ENCODE measurements around the gene MAP3K12. TPM values are rescaled to one million over a fixed set of nuclear protein-coding genes. Genes with fewer than 3 reads are reported as not detected.
A peak's percentile ranks its signal among the peaks of the same experiment; 100 is the strongest.

MAP3K12 gene
- total RNA-seq, 3 donors from 2014 or later (not counting 1 experiment from before 2014, with no cell fraction given) = 15.3 to 21.8 (median 21.8) TPM

DNA sequence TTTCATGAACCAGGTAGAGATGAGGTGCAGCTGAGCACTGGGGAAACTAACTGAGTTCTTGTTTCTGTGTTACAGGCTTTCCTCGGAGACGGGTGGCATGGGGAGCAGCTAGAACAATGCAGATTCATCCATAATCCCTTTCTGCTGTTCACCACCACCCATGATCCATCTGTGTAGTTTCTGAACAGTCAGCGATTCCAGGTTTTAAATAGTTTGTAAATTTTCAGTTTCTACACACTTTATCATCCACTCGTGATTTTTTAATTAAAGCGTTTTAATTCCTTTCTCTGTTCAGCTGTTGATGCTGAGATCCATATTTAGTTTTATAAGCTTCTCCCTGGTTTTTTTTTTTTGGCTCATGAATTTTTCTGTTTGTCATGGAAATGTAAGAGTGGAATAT is 19.9 kb downstream of the MAP3K12 start:
- TF ChIP-seq, protein P1, sequence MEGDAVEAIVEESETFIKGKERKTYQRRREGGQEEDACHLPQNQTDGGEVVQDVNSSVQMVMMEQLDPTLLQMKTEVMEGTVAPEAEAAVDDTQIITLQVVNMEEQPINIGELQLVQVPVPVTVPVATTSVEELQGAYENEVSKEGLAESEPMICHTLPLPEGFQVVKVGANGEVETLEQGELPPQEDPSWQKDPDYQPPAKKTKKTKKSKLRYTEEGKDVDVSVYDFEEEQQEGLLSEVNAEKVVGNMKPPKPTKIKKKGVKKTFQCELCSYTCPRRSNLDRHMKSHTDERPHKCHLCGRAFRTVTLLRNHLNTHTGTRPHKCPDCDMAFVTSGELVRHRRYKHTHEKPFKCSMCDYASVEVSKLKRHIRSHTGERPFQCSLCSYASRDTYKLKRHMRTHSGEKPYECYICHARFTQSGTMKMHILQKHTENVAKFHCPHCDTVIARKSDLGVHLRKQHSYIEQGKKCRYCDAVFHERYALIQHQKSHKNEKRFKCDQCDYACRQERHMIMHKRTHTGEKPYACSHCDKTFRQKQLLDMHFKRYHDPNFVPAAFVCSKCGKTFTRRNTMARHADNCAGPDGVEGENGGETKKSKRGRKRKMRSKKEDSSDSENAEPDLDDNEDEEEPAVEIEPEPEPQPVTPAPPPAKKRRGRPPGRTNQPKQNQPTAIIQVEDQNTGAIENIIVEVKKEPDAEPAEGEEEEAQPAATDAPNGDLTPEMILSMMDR (IDR thresholded peaks at IDR 0.05) = no peak
- H3K27me3 Mint-ChIP-seq (ENCODE audit: low read depth in 2 of 2) = no peaks in the 10 kb centered on the region
- DNase-seq = no peak

DNA sequence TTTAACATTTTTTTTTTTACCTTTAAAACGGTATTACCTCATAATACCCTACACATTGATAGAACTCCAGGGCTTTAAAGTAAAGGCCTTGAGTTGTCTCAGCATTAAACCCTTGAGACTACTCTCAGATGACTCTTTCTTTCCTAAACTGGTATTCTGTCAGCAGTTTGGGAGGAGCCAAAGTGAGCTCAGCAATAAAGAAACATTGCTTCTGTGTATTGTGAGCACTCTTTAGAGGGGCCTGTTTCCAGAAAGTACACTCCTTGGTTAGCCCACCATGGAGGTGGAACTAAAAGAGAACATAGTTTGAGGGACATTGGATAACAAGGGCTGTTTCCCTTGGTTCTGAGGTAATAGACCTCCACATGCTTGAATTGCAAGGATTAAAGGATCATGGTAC is 20.4 kb downstream of the MAP3K12 start:
- no peak overlapping the region for H3K27ac ChIP-seq (ENCODE audit: low read length)
- intact Hi-C loops (cut with micrococcal nuclease) = no loop called here
- no peak for DNase-seq
- H3K27me3 Mint-ChIP-seq (ENCODE audit: low read depth in 2 of 2) = no peaks in the 10 kb centered on the region
- ATAC-seq = no peak
- peak overlapping the region; percentile 16 to 31 for H3K27ac Mint-ChIP-seq
- no peaks in the 10 kb centered on the region for H3K4me1 ChIP-seq (ENCODE audit: control insufficient read depth, insufficient read depth, low read length)
- no peak overlapping the region for H3K4me3 Mint-ChIP-seq
- H3K4me3 ChIP-seq (ENCODE audit: low read length) = no peak overlapping the region
- TF ChIP-seq, protein P1 (IDR thresholded peaks at IDR 0.05) = no peak
- H3K4me1 Mint-ChIP-seq = peaks cover 34 to 42% of the 10 kb centered on the region in 2 donors
- H3K27me3 ChIP-seq (ENCODE audit: control insufficient read depth, insufficient read depth, low read length) = no peaks in the 10 kb centered on the region
- 83% methylated on average over 1 of the region's 1 CpG for WGBS (ENCODE audit: insufficient coverage)
- peaks cover 10% of the 10 kb centered on the region for H3K36me3 Mint-ChIP-seq
- no peaks in the 10 kb centered on the region for H3K9me3 Mint-ChIP-seq
- no peaks in the 10 kb centered on the region for H3K9me3 ChIP-seq (ENCODE audit: control insufficient read depth, insufficient read depth, low read length)
- H3K36me3 ChIP-seq (ENCODE audit: control insufficient read depth, insufficient read depth, low read length) = peaks cover 85% of the 10 kb centered on the region

More for the DNA sequence above, 19.9 kb downstream of the MAP3K12 start:
- H3K4me3 Mint-ChIP-seq = no peak overlapping the region
- ATAC-seq = no peak
- 100% methylated on average over 3 of the region's 5 CpGs for WGBS (ENCODE audit: insufficient coverage)
- peaks cover 10% of the 10 kb centered on the region for H3K36me3 Mint-ChIP-seq
- no peaks in the 10 kb centered on the region for H3K9me3 ChIP-seq (ENCODE audit: control insufficient read depth, insufficient read depth, low read length)
- H3K4me1 ChIP-seq (ENCODE audit: control insufficient read depth, insufficient read depth, low read length) = no peaks in the 10 kb centered on the region
- no peaks in the 10 kb centered on the region for H3K9me3 Mint-ChIP-seq
- peaks cover 31 to 37% of the 10 kb centered on the region in 2 donors for H3K4me1 Mint-ChIP-seq
- H3K27me3 ChIP-seq (ENCODE audit: control insufficient read depth, insufficient read depth, low read length) = no peaks in the 10 kb centered on the region
- no peak overlapping the region for H3K4me3 ChIP-seq (ENCODE audit: low read length)
- H3K27ac ChIP-seq (ENCODE audit: low read length) = no peak overlapping the region
- H3K36me3 ChIP-seq (ENCODE audit: control insufficient read depth, insufficient read depth, low read length) = peaks cover 85% of the 10 kb centered on the region
- intact Hi-C loops (cut with micrococcal nuclease) = no loop called here
- H3K27ac Mint-ChIP-seq = peak overlapping the region; percentile 16 to 31

GRCh38 chr12:53476769-53477209 is 22.5 kb downstream of the MAP3K12 start:
- H3K27ac Mint-ChIP-seq = peak overlapping the region; percentile 48 to 79
- intact Hi-C loops (cut with micrococcal nuclease) = no loop called here
- DNase-seq (peak in 1 of 2 donors; percentile 39), ATAC-seq (peak in 2 of 3 donors; percentile 33 to 39)
- H3K4me1 Mint-ChIP-seq = peaks cover 40 to 45% of the 10 kb centered on the region in 2 donors
- Histone ChIP-seq H3K9me3 (ENCODE audit: control insufficient read depth, insufficient read depth, low read length) (no peaks in the 10 kb centered on the region), H3K27ac (ENCODE audit: low read length) (no peak overlapping the region), H3K4me1 (ENCODE audit: control insufficient read depth, insufficient read depth, low read length) (no peaks in the 10 kb centered on the region), H3K36me3 (ENCODE audit: control insufficient read depth, insufficient read depth, low read length) (peaks cover 85% of the 10 kb centered on the region), H3K4me3 (ENCODE audit: low read length) (no peak overlapping the region), H3K27me3 (ENCODE audit: control insufficient read depth, insufficient read depth, low read length) (no peaks in the 10 kb centered on the region)
- peaks cover 17% of the 10 kb centered on the region for H3K36me3 Mint-ChIP-seq
- H3K4me3 Mint-ChIP-seq = no peak overlapping the region
- TF ChIP-seq, protein P1 (IDR thresholded peaks at IDR 0.05) = peak; percentile 17
- WGBS (ENCODE audit: insufficient coverage) = 81% methylated on average over 2 of the region's 2 CpGs
- no peaks in the 10 kb centered on the region for H3K27me3 Mint-ChIP-seq (ENCODE audit: low read depth in 2 of 2)
- no peaks in the 10 kb centered on the region for H3K9me3 Mint-ChIP-seq

GRCh38 chr12:53474819-53475218 is 24.4 kb downstream of the MAP3K12 start:
- intact Hi-C loops (cut with micrococcal nuclease) = no loop called here
- Histone ChIP-seq H3K27me3 (ENCODE audit: control insufficient read depth, insufficient read depth, low read length) (no peaks in the 10 kb centered on the region), H3K36me3 (ENCODE audit: control insufficient read depth, insufficient read depth, low read length) (peaks cover 88% of the 10 kb centered on the region), H3K27ac (ENCODE audit: low read length) (no peak overlapping the region), H3K4me1 (ENCODE audit: control insufficient read depth, insufficient read depth, low read length) (no peaks in the 10 kb centered on the region), H3K4me3 (ENCODE audit: low read length) (no peak overlapping the region), H3K9me3 (ENCODE audit: control insufficient read depth, insufficient read depth, low read length) (no peaks in the 10 kb centered on the region)
- WGBS (ENCODE audit: insufficient coverage) = 79% methylated on average over 12 of the region's 13 CpGs
- peak in 1 of 2 donors; percentile 28 for DNase-seq
- Mint-ChIP-seq H3K9me3 (no peaks in the 10 kb centered on the region), H3K4me3 (no peak overlapping the region), H3K27me3 (ENCODE audit: low read depth in 2 of 2) (no peaks in the 10 kb centered on the region), H3K36me3 (peaks cover 19% of the 10 kb centered on the region), H3K27ac (peak overlapping the region; percentile 43 to 67), H3K4me1 (peaks cover 44 to 46% of the 10 kb centered on the region in 2 donors)
- no peak for ATAC-seq
- TF ChIP-seq, protein P1 (IDR thresholded peaks at IDR 0.05) = no peak

Measured in natural killer cell (primary cell).